HPDE6-E6E7 (cell line): ENCODE data around the gene MCIDAS.

Experiments
- DNase-seq: peaks from one replicate; pipeline ENCODE4 v3.0.0; 2011; ENCODE audit warnings: missing footprints; ENCODE audit errors: extremely low spot score

MCIDAS gene

GRCh38 chr5:55226934-55227663, at the start of gene MCIDAS:
Gene MCIDAS, minus strand, starts transcription at chr5:55227315. Its CDS starts 177 bp downstream, at chr5:55227138.
- DNase-seq = peak; percentile 68

GRCh38 chr5:55276771-55277170, 49.7 kb upstream of the MCIDAS start:
- DNase-seq = peak; percentile 43

GRCh38 chr5:55258339-55258738, 31.2 kb upstream of the MCIDAS start:
- no peak for DNase-seq

GRCh38 chr5:55254802-55255201, 27.7 kb upstream of the MCIDAS start:
- DNase-seq = no peak

GRCh38 chr5:55250064-55250463, 22.9 kb upstream of the MCIDAS start:
- no peak for DNase-seq

GRCh38 chr5:55241746-55242145, 14.6 kb upstream of the MCIDAS start:
- DNase-seq = no peak

GRCh38 chr5:55236800-55237199, 9.7 kb upstream of the MCIDAS start:
- DNase-seq = no peak

GRCh38 chr5:55234121-55234700, 7.1 kb upstream of the MCIDAS start:
- DNase-seq = no peak

GRCh38 chr5:55232985-55233928, 6.1 kb upstream of the MCIDAS start, which contains the start of gene CCNO:
Gene CCNO, minus strand, starts transcription at chr5:55233608. Its CDS starts 85 bp downstream, at chr5:55233523.
- DNase-seq = peak; percentile 76

GRCh38 chr5:55232271-55232984, 5.3 kb upstream of the MCIDAS start:
- peak; percentile 46 for DNase-seq

- no peak for DNase-seq
Measured at GRCh38 chr5:55231919-55232270, 4.8 kb upstream of the MCIDAS start.

- no peak for DNase-seq
Measured at GRCh38 chr5:55231029-55231918, 4.2 kb upstream of the MCIDAS start.

- no peak for DNase-seq
Measured at GRCh38 chr5:55230086-55230629, 3.0 kb upstream of the MCIDAS start.

- DNase-seq = no peak
Measured at GRCh38 chr5:55227664-55228430, 732 bp upstream of the MCIDAS start.

- DNase-seq = peak; percentile 66
Measured at GRCh38 chr5:55226027-55226933, 835 bp downstream of the MCIDAS start.

- DNase-seq = no peak
Measured at GRCh38 chr5:55225346-55225745, 1.8 kb downstream of the MCIDAS start.

GRCh38 chr5:55223812-55224240, 3.3 kb downstream of the MCIDAS start:
- no peak for DNase-seq

GRCh38 chr5:55222985-55223811, 3.9 kb downstream of the MCIDAS start:
- no peak for DNase-seq
